Measurements from ENCODE around the gene IFI16.
"Not testable (repeated sequence)": the region's sequence is repeated elsewhere in the genome, so short reads cannot be mapped to it uniquely, and the experiment has no call there.

Gene IFI16

GRCh38 chr1:159008744-159009188 lies 941 bp upstream of the IFI16 start:
- no peak for DNase-seq

- DNase-seq = no peak
Observed at GRCh38 chr1:159009287-159009686, 420 bp upstream of the IFI16 start.

GRCh38 chr1:159010391-159010790 lies 684 bp downstream of the IFI16 start:
- DNase-seq = no peak

- DNase-seq = not testable (repeated sequence)
Observed at GRCh38 chr1:159011001-159011400, 1.3 kb downstream of the IFI16 start.

- no peak for DNase-seq
Observed at GRCh38 chr1:159011751-159012150, 2.0 kb downstream of the IFI16 start.

- no peak for DNase-seq
Observed at GRCh38 chr1:159012495-159012894, 2.8 kb downstream of the IFI16 start.

- DNase-seq = no peak
Observed at GRCh38 chr1:159014003-159014571, 4.4 kb downstream of the IFI16 start.

GRCh38 chr1:159014851-159015250 lies 5.1 kb downstream of the IFI16 start:
- no peak for DNase-seq

- peak; percentile 42 for DNase-seq
Observed at GRCh38 chr1:159015440-159015909, 5.8 kb downstream of the IFI16 start.

GRCh38 chr1:159023723-159024122 lies 14.0 kb downstream of the IFI16 start:
- no peak for DNase-seq

GRCh38 chr1:159025043-159025442 lies 15.3 kb downstream of the IFI16 start:
- no peak for DNase-seq

GRCh38 chr1:159026841-159027240 lies 17.1 kb downstream of the IFI16 start:
- not testable (repeated sequence) for DNase-seq

- no peak for DNase-seq
Observed at GRCh38 chr1:159030311-159030710, 20.6 kb downstream of the IFI16 start.

- no peak for DNase-seq
Observed at GRCh38 chr1:159030877-159031447, 21.3 kb downstream of the IFI16 start.

GRCh38 chr1:159040206-159040605 lies 30.5 kb downstream of the IFI16 start:
- DNase-seq = no peak

- DNase-seq = no peak
Observed at GRCh38 chr1:159040893-159041724, 31.4 kb downstream of the IFI16 start.

- DNase-seq = not testable (repeated sequence)
Observed at GRCh38 chr1:159046486-159046885, 36.8 kb downstream of the IFI16 start.

GRCh38 chr1:159051436-159051835 lies 41.7 kb downstream of the IFI16 start:
- DNase-seq = no peak

- DNase-seq = no peak
Observed at GRCh38 chr1:159054427-159054826, 44.7 kb downstream of the IFI16 start.

- DNase-seq = peak; percentile 3
Observed at GRCh38 chr1:159055181-159055641, 45.5 kb downstream of the IFI16 start.

GRCh38 chr1:159056069-159056698 lies 46.5 kb downstream of the IFI16 start:
- peak; percentile 45 for DNase-seq

GRCh38 chr1:159058751-159059150 lies 49.0 kb downstream of the IFI16 start:
- no peak for DNase-seq

GRCh38 chr1:159065106-159065505 lies 55.4 kb downstream of the IFI16 start:
- no peak for DNase-seq

All from midbrain (tissue), 1 donor.